GM12872 (cell line): ENCODE results near the gene AP2M1.

Source experiments
- TF ChIP-seq, protein P1 (sequence below): IDR thresholded peaks from 3 replicates; pipeline ENCODE4 v1.5.1; 2011; ENCODE audit warnings: low read depth, mild to moderate bottlenecking, low read length, moderate library complexity; ENCODE audit not compliant: insufficient read depth

The AP2M1 gene

DNA sequence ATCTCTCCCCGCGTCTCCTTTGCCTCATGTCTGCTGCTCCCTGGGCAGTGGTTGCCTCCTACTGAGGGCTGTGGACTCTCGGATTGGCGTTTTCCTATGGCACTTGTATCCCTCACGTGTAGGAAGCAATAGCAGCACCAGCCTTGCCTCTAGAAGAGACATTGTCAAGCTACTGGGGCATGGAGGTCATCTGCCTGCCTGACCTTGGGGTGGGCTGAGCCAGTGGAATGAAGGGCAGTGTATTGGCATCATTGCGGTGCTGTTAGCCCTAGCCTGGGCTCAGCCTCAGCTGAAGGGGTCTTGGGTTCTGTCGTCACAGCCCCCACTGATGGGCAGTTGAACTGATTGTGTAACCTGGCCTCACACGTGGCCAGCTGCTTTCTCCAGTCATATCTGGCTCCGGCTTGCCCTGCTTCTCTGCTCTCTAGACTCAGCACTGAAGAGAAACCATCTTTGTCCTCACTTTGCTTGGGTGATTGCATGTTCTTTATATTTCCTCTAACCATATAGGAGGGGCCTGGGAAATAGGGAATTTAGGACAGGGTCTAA is 19.4 kb downstream of the AP2M1 start:
- TF ChIP-seq, protein P1, sequence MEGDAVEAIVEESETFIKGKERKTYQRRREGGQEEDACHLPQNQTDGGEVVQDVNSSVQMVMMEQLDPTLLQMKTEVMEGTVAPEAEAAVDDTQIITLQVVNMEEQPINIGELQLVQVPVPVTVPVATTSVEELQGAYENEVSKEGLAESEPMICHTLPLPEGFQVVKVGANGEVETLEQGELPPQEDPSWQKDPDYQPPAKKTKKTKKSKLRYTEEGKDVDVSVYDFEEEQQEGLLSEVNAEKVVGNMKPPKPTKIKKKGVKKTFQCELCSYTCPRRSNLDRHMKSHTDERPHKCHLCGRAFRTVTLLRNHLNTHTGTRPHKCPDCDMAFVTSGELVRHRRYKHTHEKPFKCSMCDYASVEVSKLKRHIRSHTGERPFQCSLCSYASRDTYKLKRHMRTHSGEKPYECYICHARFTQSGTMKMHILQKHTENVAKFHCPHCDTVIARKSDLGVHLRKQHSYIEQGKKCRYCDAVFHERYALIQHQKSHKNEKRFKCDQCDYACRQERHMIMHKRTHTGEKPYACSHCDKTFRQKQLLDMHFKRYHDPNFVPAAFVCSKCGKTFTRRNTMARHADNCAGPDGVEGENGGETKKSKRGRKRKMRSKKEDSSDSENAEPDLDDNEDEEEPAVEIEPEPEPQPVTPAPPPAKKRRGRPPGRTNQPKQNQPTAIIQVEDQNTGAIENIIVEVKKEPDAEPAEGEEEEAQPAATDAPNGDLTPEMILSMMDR, result no peak

DNA sequence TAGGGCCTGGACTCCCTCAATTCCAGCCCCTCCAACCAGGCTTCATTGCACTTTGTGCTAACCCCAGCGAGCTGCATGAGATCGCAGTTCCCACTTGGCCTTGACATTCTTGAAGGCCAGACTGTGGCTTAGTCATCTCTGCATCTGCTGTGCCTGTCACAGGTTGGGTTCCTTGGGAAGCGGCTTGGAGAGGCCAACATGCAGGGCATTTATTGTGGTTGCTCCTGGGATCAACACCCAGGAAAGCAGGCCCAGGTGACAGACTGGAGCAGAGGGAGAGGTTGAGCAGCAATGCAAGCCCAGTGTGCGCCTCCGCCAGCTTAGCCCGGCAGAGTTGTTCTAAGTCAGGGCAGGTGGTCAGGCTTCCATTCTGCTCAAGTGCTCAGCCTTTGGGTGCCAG is 21.9 kb downstream of the AP2M1 start:
- TF ChIP-seq, protein P1, result no peak

GRCh38 chr3:184198509-184198908 is 23.9 kb downstream of the AP2M1 start:
- TF ChIP-seq, protein P1, result no peak

DNA sequence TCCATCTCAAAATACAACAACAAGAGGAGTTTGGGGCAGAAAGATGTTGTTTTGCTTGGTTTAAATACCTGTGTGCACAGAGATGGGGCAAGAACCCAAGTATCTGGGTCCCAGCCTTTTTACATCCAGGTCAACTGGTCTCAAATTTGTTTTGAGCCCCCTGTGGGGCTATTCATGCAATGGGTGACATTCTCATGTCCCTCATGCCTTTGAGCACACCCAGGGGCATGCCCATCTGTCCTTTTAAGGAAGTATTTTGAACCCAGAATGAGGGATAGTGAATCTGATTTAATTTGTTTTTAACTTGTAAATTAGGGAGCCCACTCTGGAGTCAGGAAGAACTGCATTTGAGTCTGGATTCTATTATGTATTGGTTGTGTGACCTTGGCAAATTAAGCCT is 26.2 kb downstream of the AP2M1 start:
- TF ChIP-seq, protein P1, result no peak

DNA sequence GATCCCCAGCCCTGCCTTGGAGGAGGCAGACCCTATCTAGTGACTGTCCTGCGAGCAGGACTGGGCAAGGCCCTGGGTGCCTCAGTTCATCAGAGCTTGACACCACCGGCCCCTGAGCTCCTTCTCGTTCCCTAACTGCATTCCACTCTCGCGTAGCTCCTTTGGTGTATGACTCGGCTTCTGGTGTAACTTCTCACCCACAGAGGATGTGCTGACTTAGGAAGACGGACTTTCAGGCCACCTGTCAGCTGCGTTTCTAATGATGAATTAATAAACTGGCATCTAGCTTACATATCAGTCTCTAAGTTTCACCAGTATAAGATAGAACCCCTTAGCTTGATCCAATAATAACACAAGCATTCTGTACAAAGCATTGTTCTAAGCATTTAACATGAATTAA is 28.9 kb downstream of the AP2M1 start:
- TF ChIP-seq, protein P1, result no peak

DNA sequence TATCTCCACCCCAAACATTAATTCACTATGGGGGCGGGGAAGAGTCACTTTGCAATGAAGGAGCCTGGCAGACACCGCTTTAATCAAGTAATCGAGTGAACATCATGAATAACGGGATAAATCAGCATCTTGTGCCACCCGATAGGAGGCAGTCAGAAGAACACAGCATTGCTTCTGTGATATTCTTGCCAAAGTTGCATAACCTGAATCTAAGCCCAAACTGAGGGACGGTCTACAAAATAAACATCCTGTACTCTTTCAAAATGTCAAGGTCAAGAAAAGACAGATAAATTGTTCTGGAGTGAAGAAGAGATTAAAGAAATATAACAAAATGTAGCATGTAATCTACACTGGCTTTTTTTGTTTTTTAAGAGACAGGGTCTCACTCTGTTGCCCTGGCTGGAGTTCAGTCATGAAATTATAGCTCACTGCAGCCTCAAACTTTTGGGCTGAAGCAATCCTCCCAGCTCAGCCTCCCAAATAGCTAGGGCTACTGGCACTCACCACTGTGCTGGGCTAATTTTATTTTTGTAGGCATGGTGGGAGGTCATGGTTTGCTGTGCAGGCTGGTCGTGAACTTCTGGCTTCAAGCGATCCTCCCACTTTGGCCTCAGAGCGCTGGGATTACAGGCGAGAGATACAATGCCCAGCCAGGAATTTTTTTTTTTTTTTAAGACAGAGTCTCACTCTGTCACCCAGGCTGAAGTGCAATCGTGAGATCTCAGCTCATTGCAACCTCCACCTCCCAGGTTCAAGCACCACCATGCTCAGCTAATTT is 34.7 kb downstream of the AP2M1 start:
- TF ChIP-seq, protein P1, result no peak

GRCh38 chr3:184211297-184211696 is 36.6 kb downstream of the AP2M1 start:
- TF ChIP-seq, protein P1, result no peak
